Measurements from ENCODE around the gene MRGPRG. TPM values are rescaled to one million over a fixed set of nuclear protein-coding genes. Genes with fewer than 3 reads are reported as not detected.

MRGPRG gene
- total and polyA plus RNA-seq, 2 of the 8 experiments (the other 6 are each of a cell fraction or from before 2014, with no cell fraction given), result not detected

- TF ChIP-seq CHD7 (IDR thresholded peaks at IDR 0.05; ENCODE audit: insufficient replicate concordance, low read length), result no peak
- TF ChIP-seq SIX5 (IDR thresholded peaks at IDR 0.05; ENCODE audit: low read depth, low read length), result no peak
- no peak for TF ChIP-seq SRF (IDR thresholded peaks at IDR 0.05; ENCODE audit: low read depth, low read length)
- TF ChIP-seq POU5F1 (IDR thresholded peaks at IDR 0.05; ENCODE audit: low read depth, low read length), result no peak
- no peak for TF ChIP-seq EGR1 (IDR thresholded peaks at IDR 0.05; ENCODE audit: borderline replicate concordance, low read depth, low read length)
- TF ChIP-seq SAP30 (IDR thresholded peaks at IDR 0.05; ENCODE audit: insufficient read depth, insufficient replicate concordance, low read length), result no peak
- TF ChIP-seq EP300 (IDR thresholded peaks at IDR 0.05; ENCODE audit: borderline replicate concordance in 1 of 2, low read depth in 2 of 2, low read length in 2 of 2), result no peak
- no peak for TF ChIP-seq SP1 (IDR thresholded peaks at IDR 0.05; ENCODE audit: low read depth, low read length)
- no peak for TF ChIP-seq JUND (IDR thresholded peaks at IDR 0.05; ENCODE audit: low read length)
- no peak for TF ChIP-seq CEBPB (IDR thresholded peaks at IDR 0.05; ENCODE audit: low read depth, low read length)
- TF ChIP-seq POLR2A (IDR thresholded peaks at IDR 0.05; ENCODE audit: control extremely low read depth in 1 of 2, low read depth in 2 of 2, low read length in 2 of 2), result no peak
Measured at GRCh38 chr11:3231851-3232744, 13.5 kb upstream of the MRGPRG start, which contains the start of gene MRGPRE (continued).
